Posterior vena cava (tissue), 2 donors: ENCODE results near the gene ATP6AP1. TPM values are rescaled to one million over a fixed set of nuclear protein-coding genes. Genes with fewer than 3 reads are reported as not detected.
"Not testable (repeated sequence)": the region's sequence is repeated elsewhere in the genome, so short reads cannot be mapped to it uniquely, and the experiment has no call there.

Source experiments
- DNase-seq: peaks from one replicate; pipeline ENCODE4 v3.0.0-alpha.2; 2020; ENCODE audit warnings: low spot score
- intact Hi-C, 2 donors: fragments of 100-400 bp; cut with DNase I; formaldehyde crosslinking; loops; one replicate each; pipeline versions ENCODE4 v1.14.1 to v1.14.2; 2022 to 2023
- total RNA-seq, 2 donors: library from RNA; stranded (reverse); fragmentation: NEBNext Ultra II Directional; extraction: Animal tissue kit (Norgen Biotek cat#: 25700); gene quantifications; one replicate each; pipeline ENCODE4 v1.2.1, GENCODE V29; 2021
- donor health status: DM: yes; HTN: yes; CAD: no.
- donor health status: DM: yes; HTN: yes; CAD: no.

The ATP6AP1 gene
- total RNA-seq, 2 donors from 2014 or later = 43.8 to 59.9 TPM

- intact Hi-C loops = no loop called here
These were observed 29.6 kb upstream of the ATP6AP1 start for GRCh38 chrX:154398668-154399526.

GRCh38 chrX:154399527-154400368 is 28.7 kb upstream of the ATP6AP1 start:
- intact Hi-C loops = no loop called here
- no peak for DNase-seq

More at GRCh38 chrX:154398668-154399526, 29.6 kb upstream of the ATP6AP1 start:
- peak; percentile 97 for DNase-seq

DNA sequence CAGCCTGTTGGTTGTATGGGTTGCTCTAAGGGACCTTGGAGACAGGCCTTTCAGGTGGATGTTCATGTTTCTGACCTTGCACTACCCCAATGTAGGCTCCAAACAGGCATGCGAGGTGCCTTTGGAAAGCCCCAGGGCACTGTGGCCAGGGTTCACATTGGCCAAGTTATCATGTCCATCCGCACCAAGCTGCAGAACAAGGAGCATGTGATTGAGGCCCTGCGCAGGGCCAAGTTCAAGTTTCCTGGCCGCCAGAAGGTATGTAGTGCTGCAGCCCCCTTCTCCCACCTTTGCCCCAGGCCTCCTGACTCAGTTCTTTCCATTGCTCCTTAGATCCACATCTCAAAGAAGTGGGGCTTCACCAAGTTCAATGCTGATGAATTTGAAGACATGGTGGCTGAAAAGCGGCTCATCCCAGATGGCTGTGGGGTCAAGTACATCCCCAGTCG is 28.1 kb upstream of the ATP6AP1 start:
- DNase-seq, intact Hi-C loops: not testable (repeated sequence)

DNA sequence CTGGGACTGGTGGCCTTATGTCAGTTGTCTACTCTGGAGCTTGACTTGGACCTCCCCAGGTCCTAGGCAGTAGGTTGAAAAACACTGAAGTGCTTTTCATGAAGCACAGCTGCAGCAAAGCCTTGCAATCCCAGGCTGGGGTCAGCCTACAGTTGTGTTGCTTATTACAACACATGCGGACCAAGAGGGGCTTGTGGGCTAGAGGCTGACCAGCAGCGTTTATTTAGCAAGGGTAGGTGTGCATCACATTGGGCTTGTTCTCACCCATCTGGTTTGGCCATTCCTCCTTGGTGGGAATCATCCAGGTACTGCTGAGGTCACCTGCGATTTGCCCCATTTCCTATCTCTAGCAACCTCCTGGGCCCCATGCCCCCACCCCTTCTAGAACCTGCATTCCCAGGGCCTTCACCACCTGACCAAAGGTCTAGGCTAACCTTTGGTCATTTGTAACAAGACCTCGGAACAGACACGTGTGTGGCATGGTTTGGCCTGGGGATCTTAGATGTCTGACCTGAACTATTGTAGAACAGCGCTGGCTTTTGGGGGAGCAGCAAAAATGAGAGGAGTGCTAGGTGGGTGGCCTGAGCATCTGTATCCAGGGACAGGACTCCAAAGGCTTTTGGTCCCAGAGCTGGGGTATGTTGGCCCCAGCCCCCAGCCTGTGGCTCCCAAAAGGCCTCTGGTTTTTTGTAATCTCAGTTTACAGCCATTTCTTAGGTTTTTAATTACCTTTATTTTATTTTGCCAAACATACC is 27.3 kb upstream of the ATP6AP1 start:
- intact Hi-C loops = no loop called here
- no peak for DNase-seq

- no peak for DNase-seq
- intact Hi-C loops = no loop called here
These were observed 26.4 kb upstream of the ATP6AP1 start for GRCh38 chrX:154401918-154402621.

DNA sequence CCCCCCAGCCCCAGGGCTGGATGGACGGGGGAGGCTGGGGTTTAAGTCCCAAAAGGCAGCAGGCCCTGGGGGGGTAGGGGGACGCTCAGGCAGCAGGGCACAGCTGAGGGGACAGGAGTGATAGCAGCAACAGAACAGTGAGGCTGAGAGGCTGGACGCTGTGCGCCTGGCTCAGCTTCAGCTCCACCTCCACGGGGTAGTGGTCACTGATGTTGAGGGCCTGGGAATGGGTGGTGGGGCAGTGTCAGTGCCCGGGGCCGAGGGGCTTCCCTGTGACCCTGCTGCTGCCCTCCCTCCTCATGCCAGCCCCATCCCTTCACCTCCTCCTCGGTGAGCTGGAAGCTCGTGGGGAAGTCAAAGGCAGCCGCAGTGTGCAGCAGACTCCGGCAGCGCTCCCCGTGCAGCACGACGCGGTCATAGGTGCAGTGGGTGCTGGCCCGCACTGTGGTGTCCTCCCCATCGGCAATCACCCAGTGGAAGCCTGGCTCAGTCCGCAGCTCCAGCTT is 25.8 kb upstream of the ATP6AP1 start:
- no peak for DNase-seq
- intact Hi-C loops = no loop called here

GRCh38 chrX:154403192-154403591 is 25.3 kb upstream of the ATP6AP1 start:
- intact Hi-C loops = no loop called here
- no peak for DNase-seq

DNA sequence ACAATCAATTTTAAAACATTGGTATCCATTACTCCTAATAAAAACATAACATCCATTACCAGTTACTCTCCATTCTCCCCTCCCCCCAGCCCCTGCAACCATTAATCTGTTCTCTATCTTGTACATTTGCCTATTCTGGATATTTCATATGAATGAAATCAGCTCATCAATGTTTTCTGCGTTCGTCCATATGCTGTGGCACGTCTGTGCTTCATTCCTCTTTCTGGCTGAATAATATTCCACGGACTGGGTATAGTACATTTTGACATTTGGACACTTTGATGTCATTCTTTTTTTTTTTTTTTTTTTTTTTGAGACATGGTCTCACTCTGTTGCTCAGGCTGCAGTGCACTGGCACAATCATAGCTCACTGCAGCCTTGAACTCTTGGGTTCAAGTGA is 24.6 kb upstream of the ATP6AP1 start:
- intact Hi-C loops = no loop called here
- DNase-seq = no peak

GRCh38 chrX:154404625-154405192 is 23.8 kb upstream of the ATP6AP1 start:
- intact Hi-C loops = no loop called here
- no peak for DNase-seq

DNA sequence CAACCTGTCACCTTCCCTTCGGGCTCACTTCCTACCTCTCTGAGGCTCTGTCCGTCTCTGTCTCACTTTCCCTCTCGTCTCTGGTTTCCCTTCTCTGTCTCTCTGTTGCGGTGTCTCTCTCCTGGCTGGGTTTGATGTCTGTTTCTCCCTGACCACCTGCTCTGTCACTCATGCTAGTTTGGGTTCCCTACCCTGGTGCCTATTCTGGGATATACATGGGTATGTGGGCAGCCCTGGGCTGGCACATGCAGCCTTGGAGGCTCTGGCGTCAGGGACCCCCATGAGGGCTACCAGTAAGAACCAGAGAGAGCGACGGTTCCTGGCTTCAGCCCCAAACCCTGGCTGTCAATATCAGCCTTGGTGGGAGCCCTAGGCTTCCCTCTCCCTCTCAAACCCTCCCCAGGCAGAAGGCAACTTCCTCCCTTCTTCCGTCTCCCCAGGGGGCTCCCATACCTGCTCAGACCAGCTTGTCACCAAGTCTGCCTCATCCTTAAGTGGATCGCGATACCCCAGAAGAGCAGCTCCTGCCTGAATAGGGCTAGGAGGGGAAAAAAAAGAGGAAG is 19.7 kb upstream of the ATP6AP1 start:
- intact Hi-C loops = no loop called here
- no peak for DNase-seq

GRCh38 chrX:154409222-154409871 is 19.1 kb upstream of the ATP6AP1 start, which contains the start of gene DNASE1L1:
TSS of gene DNASE1L1 (minus strand) at chrX:154409254. CDS start at chrX:154405568, 3,686 bp downstream.
- DNase-seq = peak; percentile 94
- intact Hi-C loops = no loop called here

DNA sequence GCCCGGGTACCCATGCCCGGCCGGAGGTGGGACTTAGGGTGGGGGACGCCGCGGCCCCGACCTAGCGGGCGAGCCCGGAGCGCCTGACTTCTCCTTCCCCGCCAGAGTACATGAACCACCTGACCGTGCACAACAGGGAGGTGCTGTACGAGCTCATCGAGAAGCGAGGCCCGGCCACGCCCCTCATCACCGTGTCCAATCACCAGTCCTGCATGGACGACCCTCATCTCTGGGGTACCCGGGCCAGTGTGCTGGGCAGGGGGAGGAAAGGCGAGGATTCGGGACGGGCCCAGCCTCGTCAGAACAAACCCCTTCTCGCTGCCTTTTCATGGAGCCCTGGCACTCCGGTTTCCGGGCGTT is 16.5 kb upstream of the ATP6AP1 start:
- peak; percentile 90 for DNase-seq
- intact Hi-C loops = no loop called here

DNA sequence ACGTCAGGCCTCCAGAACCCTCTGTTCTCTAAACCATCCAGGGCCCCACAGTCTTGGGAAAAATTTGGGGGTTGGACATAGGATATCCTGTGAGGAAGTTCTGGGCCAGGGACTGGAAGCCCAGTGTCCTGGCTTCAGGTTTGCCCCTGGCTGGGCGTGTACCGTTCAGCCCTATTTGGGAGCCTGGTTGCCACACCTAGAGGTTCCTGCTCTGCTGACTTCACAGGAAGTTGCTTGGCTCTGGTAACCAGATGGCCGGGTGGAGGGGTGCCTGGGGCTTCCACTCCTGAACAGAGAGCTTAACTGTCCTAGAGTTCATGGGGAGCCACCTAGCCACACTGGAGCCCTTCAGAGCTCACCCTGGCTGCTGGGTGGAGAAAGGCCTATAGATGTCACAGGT is 16.0 kb upstream of the ATP6AP1 start:
- intact Hi-C loops = no loop called here
- DNase-seq = no peak

DNA sequence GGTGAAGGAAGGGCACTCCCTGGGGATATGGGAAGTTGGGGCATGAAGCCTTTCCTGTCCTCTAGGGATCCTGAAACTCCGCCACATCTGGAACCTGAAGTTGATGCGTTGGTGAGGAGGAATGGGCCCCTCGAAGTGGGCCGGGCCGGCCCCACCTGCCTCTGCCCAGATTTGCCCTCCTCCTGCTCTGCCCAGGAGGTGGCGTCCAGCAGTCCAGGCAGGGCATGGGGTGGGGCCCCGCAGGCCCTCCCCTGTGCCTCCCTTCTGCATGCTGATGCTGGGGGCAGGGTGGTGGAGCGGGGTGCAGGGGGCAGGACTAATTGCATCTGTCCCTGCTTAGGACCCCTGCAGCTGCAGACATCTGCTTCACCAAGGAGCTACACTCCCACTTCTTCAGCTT is 15.3 kb upstream of the ATP6AP1 start:
- intact Hi-C loops = no loop called here

GRCh38 chrX:154417157-154417556 is 11.3 kb upstream of the ATP6AP1 start:
- no peak for DNase-seq

More for the DNA sequence above, 15.3 kb upstream of the ATP6AP1 start:
- no peak for DNase-seq

GRCh38 chrX:154419189-154419588 is 9.3 kb upstream of the ATP6AP1 start:
- no peak for DNase-seq
- intact Hi-C loops = no loop called here

More at GRCh38 chrX:154417157-154417556, 11.3 kb upstream of the ATP6AP1 start:
- intact Hi-C loops = no loop called here

GRCh38 chrX:154419688-154420401 is 8.6 kb upstream of the ATP6AP1 start:
- intact Hi-C loops = no loop called here
- DNase-seq = peak; percentile 76
